ENCODE results near the gene DDX31.

DNA sequence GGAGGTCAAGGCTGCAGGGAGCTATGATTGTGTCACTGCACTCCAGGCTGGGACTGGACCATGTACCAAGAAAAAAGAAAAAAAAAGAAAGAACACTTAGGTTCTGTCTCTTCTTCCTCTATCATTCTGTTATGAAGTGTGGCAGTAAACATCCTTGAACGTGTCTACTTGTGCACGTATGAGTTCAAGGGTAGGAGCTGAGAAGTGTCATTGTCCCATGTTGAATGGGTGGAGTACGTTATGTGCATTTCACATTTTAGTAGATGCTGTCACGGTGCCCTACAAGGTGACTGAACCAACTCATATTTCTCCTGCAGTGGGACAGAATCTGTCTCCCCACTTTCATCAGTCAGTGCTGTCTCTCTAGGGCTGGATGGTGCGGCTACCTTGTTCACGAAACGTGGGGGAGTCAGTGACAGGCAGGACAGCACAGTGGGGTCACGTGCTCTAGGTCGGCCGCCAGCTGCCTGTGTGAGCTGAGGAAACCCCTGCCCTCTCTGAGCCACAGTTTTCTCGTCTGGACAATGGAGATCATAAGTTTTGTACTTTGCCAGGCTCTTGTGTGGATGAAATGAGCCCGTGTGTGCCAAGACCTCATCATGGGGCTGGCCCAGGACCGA lies 47.7 kb upstream of the DDX31 start:
- no peak for TF ChIP-seq FOXM1 (IDR thresholded peaks at IDR 0.05; ENCODE audit: borderline replicate concordance)
- TF ChIP-seq FOXA1 (IDR thresholded peaks at IDR 0.05), result no peak
- no peak for TF ChIP-seq CTBP1 (IDR thresholded peaks at IDR 0.05; ENCODE audit: borderline replicate concordance)
- TF ChIP-seq NFRKB (IDR thresholded peaks at IDR 0.05), result no peak
- no peak for TF ChIP-seq SUZ12 (IDR thresholded peaks at IDR 0.05)
- no peak for TF ChIP-seq TARDBP (IDR thresholded peaks at IDR 0.05)
- TF ChIP-seq LEF1 (IDR thresholded peaks at IDR 0.05; ENCODE audit: borderline replicate concordance), result no peak
- TF ChIP-seq ZNF384 (IDR thresholded peaks at IDR 0.05), result no peak
- TF ChIP-seq HDGF (IDR thresholded peaks at IDR 0.05; ENCODE audit: borderline replicate concordance), result no peak
- TF ChIP-seq ELF4 (IDR thresholded peaks at IDR 0.05), result no peak
- TF ChIP-seq BHLHE40 (IDR thresholded peaks at IDR 0.05; ENCODE audit: borderline replicate concordance), result no peak

All from HEK293T (cell line).